K562 (cell line): ENCODE data around the gene EFHC1.

Experiments
- CBX5 ChIP-seq: IDR thresholded peaks from 2 replicates; pipeline ENCODE4 v1.6.1; 2014; ENCODE audit warnings: low read depth, borderline replicate concordance
- CTCF ChIP-seq, 3 experiments: IDR thresholded peaks in 2 of 3; conservative IDR thresholded peaks in 1 of 3; 2 replicates each; pipeline ENCODE4 v1.5.1; 2011 to 2012; ENCODE audit warnings: low read length in 3 of 3, mild to moderate bottlenecking in 3 of 3, control low read depth in 2 of 3, improper control_type of control experiment in 1 of 3, inconsistent platforms in 1 of 3, low read depth in 1 of 3, mixed read lengths in 1 of 3, moderate library complexity in 1 of 3; ENCODE audit not compliant: insufficient read depth in 2 of 3
- ESRRA ChIP-seq: fragments of 450-650 bp; IDR thresholded peaks from 2 replicates; pipeline ENCODE4 v1.6.1; 2014; ENCODE audit warnings: low read depth, mild to moderate bottlenecking, moderate library complexity, borderline replicate concordance
- FOXK1 ChIP-seq: sonication (generic); formaldehyde crosslinking; IDR thresholded peaks from 2 replicates; pipeline ENCODE4 v1.8.0; 2022; ENCODE audit warnings: missing genetic modification reagents, mild to moderate bottlenecking, borderline replicate concordance
- GATAD2A ChIP-seq: fragments of 450-650 bp; IDR thresholded peaks from 2 replicates; pipeline ENCODE4 v1.6.1; 2017
- HDGF ChIP-seq: fragments of 450-650 bp; IDR thresholded peaks from 2 replicates; pipeline ENCODE4 v1.6.1; 2016
- NFE2 ChIP-seq: IDR thresholded peaks from 2 replicates; pipeline ENCODE4 v1.6.1; 2014; ENCODE audit warnings: antibody characterized with exemption, low read depth
- ZNF274 ChIP-seq: IDR thresholded peaks from 2 replicates; pipeline ENCODE4 v1.6.1; 2011; ENCODE audit warnings: low read depth, mild to moderate bottlenecking, low read length, moderate library complexity, borderline replicate concordance
- TF ChIP-seq, protein P1 (sequence below): sonication (generic); formaldehyde crosslinking; IDR thresholded peaks from 2 replicates; pipeline ENCODE4 v1.8.1; 2022; ENCODE audit warnings: missing genetic modification reagents
- TF ChIP-seq, protein P2 (sequence below): sonication (generic); formaldehyde crosslinking; IDR thresholded peaks from 2 replicates; pipeline ENCODE4 v1.8.1; 2022; ENCODE audit warnings: missing genetic modification reagents

GRCh38 chr6:52549428-52549827, 129.3 kb downstream of the EFHC1 start:
- TF ChIP-seq NFE2 = no peak
- TF ChIP-seq, protein P1, sequence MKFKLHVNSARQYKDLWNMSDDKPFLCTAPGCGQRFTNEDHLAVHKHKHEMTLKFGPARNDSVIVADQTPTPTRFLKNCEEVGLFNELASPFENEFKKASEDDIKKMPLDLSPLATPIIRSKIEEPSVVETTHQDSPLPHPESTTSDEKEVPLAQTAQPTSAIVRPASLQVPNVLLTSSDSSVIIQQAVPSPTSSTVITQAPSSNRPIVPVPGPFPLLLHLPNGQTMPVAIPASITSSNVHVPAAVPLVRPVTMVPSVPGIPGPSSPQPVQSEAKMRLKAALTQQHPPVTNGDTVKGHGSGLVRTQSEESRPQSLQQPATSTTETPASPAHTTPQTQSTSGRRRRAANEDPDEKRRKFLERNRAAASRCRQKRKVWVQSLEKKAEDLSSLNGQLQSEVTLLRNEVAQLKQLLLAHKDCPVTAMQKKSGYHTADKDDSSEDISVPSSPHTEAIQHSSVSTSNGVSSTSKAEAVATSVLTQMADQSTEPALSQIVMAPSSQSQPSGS (CRISPR knock-in tag) = no peak
- no peak for TF ChIP-seq CTCF (IDR thresholded peaks at IDR 0.05 in 2 of 3, conservative IDR thresholded peaks at IDR 0.05 in 1 of 3; ENCODE audit: insufficient read depth in 2 of 3, low read depth in 1 of 3, low read length in 3 of 3)
- no peak for TF ChIP-seq ESRRA
- TF ChIP-seq HDGF = no peak
- TF ChIP-seq FOXK1 (CRISPR knock-in tag) = no peak
- TF ChIP-seq GATAD2A = no peak
- no peak for TF ChIP-seq ZNF274
- TF ChIP-seq CBX5 = no peak
- TF ChIP-seq, protein P2, sequence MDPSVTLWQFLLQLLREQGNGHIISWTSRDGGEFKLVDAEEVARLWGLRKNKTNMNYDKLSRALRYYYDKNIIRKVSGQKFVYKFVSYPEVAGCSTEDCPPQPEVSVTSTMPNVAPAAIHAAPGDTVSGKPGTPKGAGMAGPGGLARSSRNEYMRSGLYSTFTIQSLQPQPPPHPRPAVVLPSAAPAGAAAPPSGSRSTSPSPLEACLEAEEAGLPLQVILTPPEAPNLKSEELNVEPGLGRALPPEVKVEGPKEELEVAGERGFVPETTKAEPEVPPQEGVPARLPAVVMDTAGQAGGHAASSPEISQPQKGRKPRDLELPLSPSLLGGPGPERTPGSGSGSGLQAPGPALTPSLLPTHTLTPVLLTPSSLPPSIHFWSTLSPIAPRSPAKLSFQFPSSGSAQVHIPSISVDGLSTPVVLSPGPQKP (CRISPR knock-in tag) = no peak
